ENCODE measurements around the gene PLCXD3. TPM values are rescaled to one million over a fixed set of nuclear protein-coding genes. Genes with fewer than 3 reads are reported as not detected.

The PLCXD3 gene
- total and polyA plus RNA-seq, 2 of the 4 experiments (the other 2 are of a cell fraction) = under 0.01 to 0.02 TPM

DNA sequence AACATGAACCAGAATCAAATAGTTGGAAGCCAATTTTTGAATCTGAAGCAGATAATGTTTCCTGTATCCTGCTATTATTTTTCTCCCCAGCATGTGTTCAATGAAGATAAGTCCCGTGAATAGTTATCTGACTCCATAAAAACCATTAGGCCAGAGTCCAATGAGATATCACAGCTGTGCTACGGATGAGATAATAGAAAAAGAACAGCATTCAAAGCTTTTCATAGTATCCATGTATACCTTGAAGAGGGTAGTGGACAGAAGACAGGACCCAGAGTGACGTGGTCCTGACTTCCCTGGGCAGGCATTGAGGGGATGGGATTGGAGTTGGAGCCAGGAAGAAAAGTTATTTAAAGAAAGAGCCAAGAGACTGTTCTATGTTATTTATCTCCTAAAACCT lies 246.4 kb downstream of the PLCXD3 start:
- no peak overlapping the region for H3K18ac ChIP-seq (ENCODE audit: low read depth, low read length)
- H2AFZ ChIP-seq (replicated peaks; ENCODE audit: low read length, poor library complexity) = no peak overlapping the region
- H3K4ac ChIP-seq (ENCODE audit: low read depth, low read length) = no peak overlapping the region
- no peaks in the 10 kb centered on the region for H4K20me1 ChIP-seq (ENCODE audit: insufficient read depth, low read length)
- TF ChIP-seq, protein P1, sequence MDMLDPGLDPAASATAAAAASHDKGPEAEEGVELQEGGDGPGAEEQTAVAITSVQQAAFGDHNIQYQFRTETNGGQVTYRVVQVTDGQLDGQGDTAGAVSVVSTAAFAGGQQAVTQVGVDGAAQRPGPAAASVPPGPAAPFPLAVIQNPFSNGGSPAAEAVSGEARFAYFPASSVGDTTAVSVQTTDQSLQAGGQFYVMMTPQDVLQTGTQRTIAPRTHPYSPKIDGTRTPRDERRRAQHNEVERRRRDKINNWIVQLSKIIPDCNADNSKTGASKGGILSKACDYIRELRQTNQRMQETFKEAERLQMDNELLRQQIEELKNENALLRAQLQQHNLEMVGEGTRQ (IDR thresholded peaks at IDR 0.05; ENCODE audit: low read depth, low read length) = no peak
- no peak for TF ChIP-seq RFX5 (IDR thresholded peaks at IDR 0.05; ENCODE audit: low read depth, low read length)
- TF ChIP-seq, protein P2, sequence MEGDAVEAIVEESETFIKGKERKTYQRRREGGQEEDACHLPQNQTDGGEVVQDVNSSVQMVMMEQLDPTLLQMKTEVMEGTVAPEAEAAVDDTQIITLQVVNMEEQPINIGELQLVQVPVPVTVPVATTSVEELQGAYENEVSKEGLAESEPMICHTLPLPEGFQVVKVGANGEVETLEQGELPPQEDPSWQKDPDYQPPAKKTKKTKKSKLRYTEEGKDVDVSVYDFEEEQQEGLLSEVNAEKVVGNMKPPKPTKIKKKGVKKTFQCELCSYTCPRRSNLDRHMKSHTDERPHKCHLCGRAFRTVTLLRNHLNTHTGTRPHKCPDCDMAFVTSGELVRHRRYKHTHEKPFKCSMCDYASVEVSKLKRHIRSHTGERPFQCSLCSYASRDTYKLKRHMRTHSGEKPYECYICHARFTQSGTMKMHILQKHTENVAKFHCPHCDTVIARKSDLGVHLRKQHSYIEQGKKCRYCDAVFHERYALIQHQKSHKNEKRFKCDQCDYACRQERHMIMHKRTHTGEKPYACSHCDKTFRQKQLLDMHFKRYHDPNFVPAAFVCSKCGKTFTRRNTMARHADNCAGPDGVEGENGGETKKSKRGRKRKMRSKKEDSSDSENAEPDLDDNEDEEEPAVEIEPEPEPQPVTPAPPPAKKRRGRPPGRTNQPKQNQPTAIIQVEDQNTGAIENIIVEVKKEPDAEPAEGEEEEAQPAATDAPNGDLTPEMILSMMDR (conservative IDR thresholded peaks at IDR 0.05; ENCODE audit: low read depth, low read length) = no peak
- TF ChIP-seq NFE2L2 (IDR thresholded peaks at IDR 0.05; ENCODE audit: low read depth, low read length) = no peak
- TF ChIP-seq RCOR1 (IDR thresholded peaks at IDR 0.05; ENCODE audit: insufficient replicate concordance, low read length) = no peak
- TF ChIP-seq, protein P3, sequence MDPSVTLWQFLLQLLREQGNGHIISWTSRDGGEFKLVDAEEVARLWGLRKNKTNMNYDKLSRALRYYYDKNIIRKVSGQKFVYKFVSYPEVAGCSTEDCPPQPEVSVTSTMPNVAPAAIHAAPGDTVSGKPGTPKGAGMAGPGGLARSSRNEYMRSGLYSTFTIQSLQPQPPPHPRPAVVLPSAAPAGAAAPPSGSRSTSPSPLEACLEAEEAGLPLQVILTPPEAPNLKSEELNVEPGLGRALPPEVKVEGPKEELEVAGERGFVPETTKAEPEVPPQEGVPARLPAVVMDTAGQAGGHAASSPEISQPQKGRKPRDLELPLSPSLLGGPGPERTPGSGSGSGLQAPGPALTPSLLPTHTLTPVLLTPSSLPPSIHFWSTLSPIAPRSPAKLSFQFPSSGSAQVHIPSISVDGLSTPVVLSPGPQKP (IDR thresholded peaks at IDR 0.05; ENCODE audit: borderline replicate concordance, low read depth, low read length) = no peak
- no peak for TF ChIP-seq BHLHE40 (IDR thresholded peaks at IDR 0.05; ENCODE audit: low read depth, low read length)
- TF ChIP-seq SMC3 (IDR thresholded peaks at IDR 0.05; ENCODE audit: low read depth, low read length) = no peak
- no CpG with 5 or more reads among the region's 3 CpGs for WGBS, 2 experiments (ENCODE audit: extremely low coverage in 2 of 2, insufficient read length in 1 of 2)
- no peak overlapping the region for H4K91ac ChIP-seq (ENCODE audit: insufficient read depth, low read depth, low read length)
- peaks cover 2% of the 10 kb centered on the region for H3K4me1 ChIP-seq (ENCODE audit: control insufficient read depth, insufficient read depth, low read length)
- H3K4me2 ChIP-seq (ENCODE audit: low read depth, low read length) = no peak overlapping the region
- H3K27me3 ChIP-seq (ENCODE audit: control insufficient read depth, insufficient read depth, low read length) = no peaks in the 10 kb centered on the region
- no peak overlapping the region for H2BK120ac ChIP-seq (ENCODE audit: low read depth, low read length)
- ChIA-PET POLR2A (ENCODE audit: unreplicated experiment) (no interaction called here), CTCF (interaction anchor here (0.6 kb wide), 1 partner anchor 178 kb away, joined by 5 read pairs; no protein-coding TSS in a partner anchor)
- intact Hi-C loops (cut with micrococcal nuclease) (no loop called here), dilution Hi-C loops (cut with HindIII; ENCODE audit: low sequenced_read_pairs, unreplicated experiment) (no loop called here), in situ Hi-C loops (cut with MboI; ENCODE audit: low sequenced_read_pairs) (loop anchor here (25.0 kb wide), 1 partner anchor 573 kb away; no protein-coding TSS in a partner anchor)
- DNase-seq (no peak), ATAC-seq (ENCODE audit: low read depth) (no peak)
- no peak overlapping the region for H3K56ac ChIP-seq (ENCODE audit: extremely low read depth, insufficient read depth, low read length)
- no peak overlapping the region for H2AK9ac ChIP-seq (replicated peaks; ENCODE audit: low read depth, low read length, poor library complexity)
- no peak overlapping the region for H4K5ac ChIP-seq (ENCODE audit: low read depth, low read length)
- H3K79me1 ChIP-seq (ENCODE audit: low read depth in 1 of 2, low read length in 2 of 2) = no peaks in the 10 kb centered on the region
- no peaks in the 10 kb centered on the region for H3K36me3 ChIP-seq (ENCODE audit: control insufficient read depth, insufficient read depth, low read length)
- no peaks in the 10 kb centered on the region for H3K9me3 ChIP-seq (ENCODE audit: control insufficient read depth, insufficient read depth, low read length)
- no peak overlapping the region for H3K27ac ChIP-seq (ENCODE audit: insufficient read depth, low read length)
- no peak overlapping the region for H3K14ac ChIP-seq (replicated peaks; ENCODE audit: low read depth, low read length)
- no peak overlapping the region for H2BK20ac ChIP-seq (ENCODE audit: low read depth, low read length)
- no peak overlapping the region for H2AK5ac ChIP-seq (ENCODE audit: low read depth, low read length)
- no peak overlapping the region for H3K4me3 ChIP-seq (ENCODE audit: insufficient read depth, low read depth, low read length)
- H3K23ac ChIP-seq (ENCODE audit: low read depth, low read length) = no peak overlapping the region
- H2BK5ac ChIP-seq (ENCODE audit: low read depth, low read length, poor library complexity, severe bottlenecking) = no peak overlapping the region
- H2BK15ac ChIP-seq (ENCODE audit: low read depth, low read length) = no peak overlapping the region
- H4K8ac ChIP-seq (ENCODE audit: low read depth in 2 of 2, low read length in 2 of 2) = no peak overlapping the region
- no peak overlapping the region for H3K9ac ChIP-seq (ENCODE audit: low read depth, low read length)
- BruUV-seq (replicated peaks) = no TSS peak
- H3K9me1 ChIP-seq (ENCODE audit: insufficient read depth, low read length) = no peaks in the 10 kb centered on the region

Measured in IMR-90 (cell line).